ENCODE results near the gene HCRTR1. TPM values are rescaled to one million over a fixed set of nuclear protein-coding genes. Genes with fewer than 3 reads are reported as not detected.

The HCRTR1 gene
- total RNA-seq, 3 donors from 2014 or later = not detected

Other genes starting within 250 kb of the HCRTR1 start
- not detected for gene FABP3, start 244.6 kb upstream of the HCRTR1 start, total RNA-seq
- gene SERINC2, start 204.5 kb upstream of the HCRTR1 start, total RNA-seq = under 1 TPM; 0.13 to 0.35 (median 0.18) TPM
- under 1 TPM in 2 of 3 donors, not detected in 1; 0.18 to 0.38 TPM for gene TINAGL1, start 41.2 kb upstream of the HCRTR1 start, total RNA-seq
- 10 to 100 TPM; 67.0 to 73.9 (median 71.5) TPM for gene PEF1, start 27.2 kb downstream of the HCRTR1 start, total RNA-seq
- under 1 TPM; 0.57 to 0.89 (median 0.61) TPM for gene COL16A1, start 86.3 kb downstream of the HCRTR1 start, total RNA-seq
- under 1 TPM; 0.18 to 0.68 (median 0.65) TPM for gene ADGRB2, start 146.7 kb downstream of the HCRTR1 start, total RNA-seq
- under 1 TPM in 1 of 3 donors, not detected in 2; 0.14 TPM for gene SPOCD1, start 198.3 kb downstream of the HCRTR1 start, total RNA-seq

Data from activated T-cell treated with anti-CD3 and anti-CD28 coated beads, Interleukin-2, amount 50 U/mL, for 4 hours (primary cell).